Esophagus (tissue), 2 donors: ENCODE data around the gene VCX2. TPM values are rescaled to one million over a fixed set of nuclear protein-coding genes. Genes with fewer than 3 reads are reported as not detected.
"Not testable (repeated sequence)": the region's sequence is repeated elsewhere in the genome, so short reads cannot be mapped to it uniquely, and the experiment has no call there.

Experiments
- H3K27ac ChIP-seq, 2 donors: one replicate each; pipeline ENCODE4 v1.5.1; 2013; ENCODE audit warnings: low read depth in 2 of 2, mild to moderate bottlenecking in 2 of 2, inconsistent platforms in 1 of 2, low read length in 1 of 2, moderate library complexity in 1 of 2
- H3K27me3 ChIP-seq, 2 donors: one replicate each; pipeline ENCODE4 v1.6.1; 2013; ENCODE audit warnings: low read length in 2 of 2, control low read depth in 1 of 2, mild to moderate bottlenecking in 1 of 2; ENCODE audit not compliant: insufficient read depth in 2 of 2, control insufficient read depth in 1 of 2
- H3K36me3 ChIP-seq, 2 donors: one replicate each; pipeline ENCODE4 v1.6.1; 2013; ENCODE audit warnings: low read length in 1 of 2; ENCODE audit not compliant: control insufficient read depth in 2 of 2, insufficient read depth in 2 of 2
- H3K4me1 ChIP-seq, 2 donors: one replicate each; pipeline ENCODE4 v1.6.1; 2013; ENCODE audit warnings: low read length in 1 of 2; ENCODE audit not compliant: control insufficient read depth in 2 of 2, insufficient read depth in 2 of 2
- H3K4me3 ChIP-seq, 2 donors: one replicate each; pipeline ENCODE4 v1.5.1; 2013; ENCODE audit warnings: low read length in 2 of 2, mild to moderate bottlenecking in 2 of 2, low read depth in 1 of 2, moderate library complexity in 1 of 2
- H3K9me3 ChIP-seq, 2 donors: one replicate each; pipeline ENCODE4 v1.6.1; 2013; ENCODE audit warnings: mild to moderate bottlenecking in 2 of 2, low read depth in 1 of 2, low read length in 1 of 2, moderate library complexity in 1 of 2; ENCODE audit not compliant: control insufficient read depth in 2 of 2, insufficient read depth in 1 of 2
- WGBS, 2 donors: extraction: QIAGEN DNeasy Blood & Tissue Kit; methylation state at CpG; one replicate each; pipeline ENCODE4 v1.1.7; 2013; 5-methylcytosine and 5-hydroxymethylcytosine counted together
- polyA plus RNA-seq, 2 donors: library from polyadenylated mRNA; stranded (reverse); fragments of 200-250 nt; gene quantifications; one replicate each; pipeline ENCODE4 v1.2.3, GENCODE V29; 2013
- donor health status: healthy with polysubstance abuse.
- donor health status: Bipolar disorder and iron deficiency.

VCX2 gene
- polyA plus RNA-seq, 2 donors, result not detected

DNA sequence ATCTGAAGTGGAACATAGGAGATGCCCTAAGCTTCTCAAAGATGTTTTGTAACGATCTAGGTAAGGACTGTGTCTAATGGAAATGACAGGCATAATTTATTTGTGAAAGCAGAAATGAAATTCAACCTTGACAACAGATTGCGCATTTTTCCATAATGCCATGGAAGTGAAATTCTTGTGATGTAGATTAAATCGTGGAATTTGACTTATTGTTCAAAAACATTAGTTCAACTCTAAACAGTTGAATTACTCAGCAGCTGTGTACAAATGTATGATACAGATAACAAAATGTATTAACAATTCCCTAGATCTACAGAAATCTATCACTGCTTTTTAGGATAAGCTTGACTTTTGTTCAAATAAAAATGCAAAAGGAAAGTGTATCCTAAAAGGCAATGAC, 44.4 kb downstream of the VCX2 start:
- H3K4me1 ChIP-seq, result no peaks in the 10 kb centered on the region
- H3K9me3 ChIP-seq, result no peaks in the 10 kb centered on the region
- no peak overlapping the region for H3K27ac ChIP-seq
- WGBS, 2 donors, result 88 to 89% methylated on average over 3 of the region's 3 CpGs
- no peak overlapping the region for H3K4me3 ChIP-seq
- H3K36me3 ChIP-seq, result no peaks in the 10 kb centered on the region
- H3K27me3 ChIP-seq, result no peaks in the 10 kb centered on the region

DNA sequence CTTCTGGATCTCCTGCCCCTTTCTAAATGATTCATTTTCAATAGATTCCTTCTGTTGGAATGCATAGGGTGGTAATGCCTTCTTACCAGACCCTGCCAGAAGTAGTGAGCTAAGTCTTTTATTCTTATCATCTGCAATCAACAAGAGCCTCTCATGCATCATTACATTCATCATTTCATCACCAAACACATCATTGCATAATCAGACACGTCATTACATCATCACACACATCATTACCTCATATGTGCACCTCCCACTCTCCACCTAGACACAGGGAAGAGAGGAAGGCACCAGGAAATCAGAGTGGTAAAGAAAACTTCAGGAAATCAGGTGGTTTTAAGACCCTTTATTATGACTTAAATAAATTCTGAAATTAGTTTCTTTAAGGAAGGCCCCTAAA, 45.0 kb downstream of the VCX2 start:
- Histone ChIP-seq H3K4me1 (no peaks in the 10 kb centered on the region), H3K27me3 (no peaks in the 10 kb centered on the region), H3K36me3 (no peaks in the 10 kb centered on the region), H3K9me3 (no peaks in the 10 kb centered on the region), H3K27ac (no peak overlapping the region), H3K4me3 (no peak overlapping the region)
- WGBS, 2 donors, result 80 to 83% methylated on average over 1 of the region's 1 CpG

DNA sequence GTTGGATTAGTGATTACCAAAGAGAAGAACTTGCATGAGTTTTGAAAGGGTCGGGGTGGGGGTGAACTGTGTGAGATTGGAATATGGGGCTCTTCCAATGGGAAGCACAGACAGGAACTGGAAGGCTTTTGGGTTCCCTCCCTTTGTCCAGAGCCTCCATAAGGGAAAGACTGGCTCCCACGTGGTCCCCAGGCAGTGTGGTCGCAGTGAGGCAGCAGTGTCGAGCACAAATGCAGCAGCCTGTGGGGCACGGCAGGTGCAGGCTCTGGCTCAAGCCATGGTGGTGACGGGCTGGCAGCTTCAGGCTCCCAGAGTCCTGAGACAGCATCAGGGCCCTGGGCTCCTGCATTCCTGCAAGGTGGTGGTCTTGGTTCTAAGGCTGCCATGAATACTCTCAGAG, 45.5 kb downstream of the VCX2 start:
- H3K27me3 ChIP-seq, result no peaks in the 10 kb centered on the region
- no peak overlapping the region for H3K27ac ChIP-seq
- H3K36me3 ChIP-seq, result no peaks in the 10 kb centered on the region
- 89 to 93% methylated on average over 6 of the region's 6 CpGs for WGBS, 2 donors
- H3K4me1 ChIP-seq, result no peaks in the 10 kb centered on the region
- H3K4me3 ChIP-seq, result no peak overlapping the region
- H3K9me3 ChIP-seq, result no peaks in the 10 kb centered on the region

DNA sequence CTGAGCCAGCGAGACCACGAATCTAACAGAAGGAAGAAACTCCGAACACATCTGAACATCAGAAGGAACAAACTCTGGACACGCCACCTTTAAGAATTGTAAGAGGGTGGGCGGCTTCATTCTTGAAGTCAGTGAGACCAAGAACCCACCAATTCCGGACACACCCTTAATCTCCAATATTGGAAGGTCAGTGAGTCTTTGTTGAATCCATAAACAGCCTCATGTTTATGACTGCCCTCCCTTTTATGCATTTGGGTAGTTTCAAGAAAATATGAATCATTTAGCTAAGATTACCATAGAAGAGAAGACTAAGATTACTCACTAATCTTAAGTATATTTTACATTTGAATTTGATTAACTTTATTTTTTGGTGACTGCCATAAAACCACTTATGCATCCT, 48.5 kb downstream of the VCX2 start:
- no peak overlapping the region for H3K4me3 ChIP-seq
- no peaks in the 10 kb centered on the region for H3K4me1 ChIP-seq
- H3K27me3 ChIP-seq, result no peaks in the 10 kb centered on the region
- WGBS, 2 donors, result 93 to 94% methylated on average over 6 of the region's 6 CpGs
- H3K27ac ChIP-seq, result no peak overlapping the region
- no peaks in the 10 kb centered on the region for H3K9me3 ChIP-seq
- H3K36me3 ChIP-seq, result no peaks in the 10 kb centered on the region

DNA sequence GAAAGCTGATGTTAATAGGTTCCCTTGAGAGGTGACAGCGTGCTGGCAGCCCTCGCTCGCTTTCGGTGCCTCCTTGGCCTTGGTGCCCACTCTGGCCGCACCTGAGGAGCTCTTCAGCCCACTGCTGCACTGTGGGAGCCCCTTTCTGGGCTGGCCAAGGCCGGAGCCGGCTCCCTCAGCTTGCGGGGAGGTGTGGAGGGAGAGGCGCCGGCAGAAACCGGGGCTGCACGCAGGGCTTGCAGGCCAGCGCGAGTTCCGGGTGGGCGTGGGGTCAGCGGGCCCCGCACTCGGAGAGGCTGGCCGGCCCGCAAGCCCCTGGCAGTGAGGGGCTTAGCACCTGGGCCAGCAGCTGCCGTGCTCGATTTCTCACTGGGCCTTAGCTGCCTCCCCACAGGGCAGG, 49.7 kb downstream of the VCX2 start:
- H3K27ac ChIP-seq, H3K9me3 ChIP-seq, H3K4me3 ChIP-seq, H3K36me3 ChIP-seq, H3K27me3 ChIP-seq, H3K4me1 ChIP-seq: not testable (repeated sequence)
- WGBS, 2 donors, result 94 to 95% methylated on average over 21 to 23 of the region's 23 CpGs

Other genes with a start within 250 kb of the VCX2 start
- 10 to 100 TPM in 1 of 2 donors, 1 to 10 TPM in 1; 6.6 to 25.5 TPM for gene PNPLA4, start 243.9 kb downstream of the VCX2 start, polyA plus RNA-seq